Keratinocyte (primary cell): ENCODE measurements around the gene HOOK2. TPM values are rescaled to one million over a fixed set of nuclear protein-coding genes. Genes with fewer than 3 reads are reported as not detected.

Experiments used
- DNase-seq: peaks from one replicate; pipeline ENCODE4 v3.0.0-alpha.2; 2011; ENCODE audit warnings: low read depth, missing footprints, low spot score
- FAIRE-seq: peaks from 2 replicates; lab custom pipeline; 2011; peaks lifted over from hg19 to GRCh38; lab: Jason Lieb, UNC
- H2AFZ ChIP-seq: 2 replicates; pipeline ENCODE4 v1.6.0; 2012; ENCODE audit warnings: low read length, control low read depth, inconsistent platforms; ENCODE audit not compliant: control insufficient read depth
- H3K27ac ChIP-seq: 2 replicates; pipeline ENCODE4 v1.5.1; 2011; ENCODE audit warnings: low read length; ENCODE audit not compliant: control insufficient read depth, insufficient read depth
- H3K27me3 ChIP-seq: 3 replicates; pipeline ENCODE4 v1.6.0; 2011; ENCODE audit warnings: low read length; ENCODE audit not compliant: control insufficient read depth, insufficient read depth; ENCODE audit errors: extremely low read depth
- H3K36me3 ChIP-seq, 2 experiments: 2 replicates in 1 of 2; 3 replicates in 1 of 2; pipeline ENCODE4 v1.5.1; 2011; ENCODE audit warnings: low read length in 2 of 2, mild to moderate bottlenecking in 1 of 2; ENCODE audit not compliant: control insufficient read depth in 2 of 2, insufficient read depth in 2 of 2; ENCODE audit errors: extremely low read depth in 1 of 2
- H3K4me1 ChIP-seq: 3 replicates; pipeline ENCODE4 v1.5.1; 2011; ENCODE audit warnings: low read length; ENCODE audit not compliant: control insufficient read depth, insufficient read depth; ENCODE audit errors: extremely low read depth
- H3K4me2 ChIP-seq: 3 replicates; pipeline ENCODE4 v1.6.0; 2011; ENCODE audit warnings: low read depth, low read length; ENCODE audit not compliant: control insufficient read depth, insufficient read depth; ENCODE audit errors: extremely low read depth
- H3K4me3 ChIP-seq, 3 experiments: fragments of 200-600 bp in 1 of 3; sonication (generic) in 1 of 3; 2 replicates in 2 of 3; 3 replicates in 1 of 3; pipeline ENCODE4 v1.5.1; 2011 to 2016; ENCODE audit warnings: low read length in 3 of 3, mild to moderate bottlenecking in 3 of 3, control low read depth in 2 of 3, inconsistent platforms in 1 of 3, low read depth in 1 of 3, mixed read lengths in 1 of 3, mixed run types in 1 of 3, moderate library complexity in 1 of 3; ENCODE audit not compliant: control insufficient read depth in 2 of 3, insufficient read depth in 2 of 3; ENCODE audit errors: extremely low read depth in 1 of 3
- H3K79me2 ChIP-seq: 2 replicates; pipeline ENCODE4 v1.6.0; 2012; ENCODE audit warnings: low read length; ENCODE audit not compliant: control insufficient read depth, insufficient read depth
- H3K9ac ChIP-seq: 3 replicates; pipeline ENCODE4 v1.6.0; 2011; ENCODE audit warnings: low read length; ENCODE audit not compliant: control insufficient read depth, insufficient read depth; ENCODE audit errors: extremely low read depth
- H3K9me1 ChIP-seq: 3 replicates; pipeline ENCODE4 v1.6.0; 2011; ENCODE audit warnings: low read length; ENCODE audit not compliant: control insufficient read depth, insufficient read depth; ENCODE audit errors: extremely low read depth
- H3K9me3 ChIP-seq: 2 replicates; pipeline ENCODE4 v1.5.1; 2012; ENCODE audit warnings: low read depth, low read length; ENCODE audit not compliant: control insufficient read depth
- H4K20me1 ChIP-seq: 3 replicates; pipeline ENCODE4 v1.6.0; 2011; ENCODE audit warnings: low read length; ENCODE audit not compliant: control insufficient read depth, insufficient read depth; ENCODE audit errors: extremely low read depth
- EZH2 ChIP-seq: IDR thresholded peaks from one replicate; pipeline ENCODE4 v1.6.1; 2012; ENCODE audit warnings: inconsistent platforms, mild to moderate bottlenecking, low read length, moderate library complexity
- dilution Hi-C: fragments of 300-500 bp; cut with MboI; formaldehyde crosslinking; loops from one replicate; pipeline ENCODE4 v1.7.0; 2020; ENCODE audit warnings: low sequenced_read_pairs; ENCODE audit not compliant: extremely low pct_ligation_motif_present
- polyA plus RNA-seq, 5 experiments: library from polyadenylated mRNA; depleted of rRNA in 3 of 5; stranded (reverse) in 3 of 5; stranded (forward) in 1 of 5; unstranded in 1 of 5; fragments of >200 nt; gene quantifications; 1 replicate in 1 of 5; 2 replicates in 3 of 5; 3 replicates in 1 of 5; pipeline versions ENCODE4 v1.2.1 to v1.2.3, GENCODE V29; 2011 to 2012; ENCODE audit warnings: missing spikeins in 2 of 5, low read depth in 1 of 5, low replicate concordance in 1 of 5
- TF ChIP-seq, protein P1 (sequence below), 3 experiments: IDR thresholded peaks in 1 of 3; conservative IDR thresholded peaks in 1 of 3; optimal IDR thresholded peaks in 1 of 3; 2 replicates in 2 of 3; 3 replicates in 1 of 3; pipeline versions ENCODE3 to v1.5.1; 2011; ENCODE audit warnings: low read length in 3 of 3, mild to moderate bottlenecking in 3 of 3, moderate library complexity in 2 of 3, control low read depth in 1 of 3, inconsistent platforms in 1 of 3; ENCODE audit not compliant: insufficient read depth in 2 of 3; ENCODE audit errors: extremely low read depth in 1 of 3

The HOOK2 gene
- polyA plus RNA-seq, 1 donor (not counting 4 experiments of a cell fraction or from before 2014, with no cell fraction given), result 21.9 TPM

DNA sequence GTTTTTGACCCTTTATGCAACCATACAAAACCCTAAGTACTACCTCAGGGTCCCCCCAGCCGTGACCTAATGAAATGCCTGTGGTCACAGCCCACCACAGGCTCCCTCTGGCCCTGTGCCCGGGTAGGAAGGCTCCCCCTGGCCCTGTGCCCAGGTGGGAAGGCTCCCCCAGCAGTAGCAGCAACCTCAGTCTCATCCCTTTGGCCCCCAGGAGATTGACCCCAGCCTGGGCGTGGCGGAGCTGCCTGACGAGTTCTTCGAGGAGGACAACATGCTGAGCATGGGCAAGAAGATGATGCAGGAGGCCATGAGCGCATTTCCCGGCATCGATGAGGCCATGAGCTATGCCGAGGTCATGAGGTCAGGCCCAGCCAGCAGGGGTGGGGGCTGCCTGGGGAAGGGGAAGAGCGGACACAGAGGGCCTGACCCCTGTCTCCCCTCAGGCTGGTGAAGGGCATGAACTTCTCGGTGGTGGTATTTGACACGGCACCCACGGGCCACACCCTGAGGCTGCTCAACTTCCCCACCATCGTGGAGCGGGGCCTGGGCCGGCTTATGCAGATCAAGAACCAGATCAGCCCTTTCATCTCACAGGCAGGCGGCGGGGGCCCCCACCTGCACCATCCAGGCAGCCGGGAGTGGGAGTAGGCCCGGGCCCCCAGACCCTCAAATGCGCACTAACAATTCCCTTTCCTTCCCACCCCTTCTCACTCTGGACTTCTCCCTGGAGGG is 30.0 kb downstream of the HOOK2 start:
- dilution Hi-C loops, result no loop called here
- Histone ChIP-seq H3K4me3 (no peak overlapping the region), H3K79me2 (no peaks in the 10 kb centered on the region), H2AFZ (no peak overlapping the region), H3K9me3 (no peaks in the 10 kb centered on the region), H3K4me2 (no peak overlapping the region), H3K27ac (no peak overlapping the region), H3K27me3 (peaks cover 3% of the 10 kb centered on the region), H3K9ac (no peak overlapping the region), H3K4me1 (peaks cover 11% of the 10 kb centered on the region), H3K9me1 (no peaks in the 10 kb centered on the region), H4K20me1 (no peaks in the 10 kb centered on the region), H3K36me3 (peaks cover 11 to 23% of the 10 kb centered on the region in 2 experiments)
- FAIRE-seq (no peak), DNase-seq (no peak)
- TF ChIP-seq EZH2, result no peak
- TF ChIP-seq, protein P1, sequence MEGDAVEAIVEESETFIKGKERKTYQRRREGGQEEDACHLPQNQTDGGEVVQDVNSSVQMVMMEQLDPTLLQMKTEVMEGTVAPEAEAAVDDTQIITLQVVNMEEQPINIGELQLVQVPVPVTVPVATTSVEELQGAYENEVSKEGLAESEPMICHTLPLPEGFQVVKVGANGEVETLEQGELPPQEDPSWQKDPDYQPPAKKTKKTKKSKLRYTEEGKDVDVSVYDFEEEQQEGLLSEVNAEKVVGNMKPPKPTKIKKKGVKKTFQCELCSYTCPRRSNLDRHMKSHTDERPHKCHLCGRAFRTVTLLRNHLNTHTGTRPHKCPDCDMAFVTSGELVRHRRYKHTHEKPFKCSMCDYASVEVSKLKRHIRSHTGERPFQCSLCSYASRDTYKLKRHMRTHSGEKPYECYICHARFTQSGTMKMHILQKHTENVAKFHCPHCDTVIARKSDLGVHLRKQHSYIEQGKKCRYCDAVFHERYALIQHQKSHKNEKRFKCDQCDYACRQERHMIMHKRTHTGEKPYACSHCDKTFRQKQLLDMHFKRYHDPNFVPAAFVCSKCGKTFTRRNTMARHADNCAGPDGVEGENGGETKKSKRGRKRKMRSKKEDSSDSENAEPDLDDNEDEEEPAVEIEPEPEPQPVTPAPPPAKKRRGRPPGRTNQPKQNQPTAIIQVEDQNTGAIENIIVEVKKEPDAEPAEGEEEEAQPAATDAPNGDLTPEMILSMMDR (optimal IDR thresholded peaks at IDR 0.05 in 1 of 3, IDR thresholded peaks at IDR 0.05 in 1 of 3, conservative IDR thresholded peaks at IDR 0.05 in 1 of 3; ENCODE audit: extremely low read depth in 1 of 3, insufficient read depth in 2 of 3, low read length in 3 of 3), result no peak

DNA sequence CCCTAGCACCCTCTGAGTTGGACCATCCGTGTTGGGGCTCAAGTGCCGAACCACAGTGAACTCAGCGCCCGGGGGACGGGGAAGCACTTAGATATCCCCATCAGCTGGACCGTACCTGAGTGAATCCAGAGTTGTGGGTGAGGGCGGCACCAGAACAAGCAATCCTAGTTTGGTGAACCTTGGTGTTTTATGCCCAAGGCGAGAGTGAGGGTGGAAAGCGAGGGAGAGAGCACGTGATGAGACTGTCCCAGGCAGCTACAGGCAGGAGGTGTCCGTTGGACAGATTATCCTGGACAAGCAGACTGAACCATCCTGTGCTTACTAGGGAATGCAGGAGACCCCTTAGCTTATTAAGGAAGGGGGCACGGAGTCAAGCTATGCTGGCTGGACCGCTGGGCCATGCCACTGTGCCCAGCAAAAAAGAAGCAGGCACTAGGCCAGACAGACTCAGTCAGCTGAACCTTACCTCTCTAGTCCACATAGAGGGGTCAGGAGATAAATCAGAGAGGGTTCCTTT is 37.5 kb downstream of the HOOK2 start:
- DNase-seq, result no peak
- peaks cover 36% of the 10 kb centered on the region for H3K79me2 ChIP-seq
- dilution Hi-C loops, result no loop called here
- H3K9me3 ChIP-seq, result no peaks in the 10 kb centered on the region
- H2AFZ ChIP-seq, result peak overlapping the region; percentile 77
- H3K27ac ChIP-seq, result peak overlapping the region; percentile 97
- peak overlapping the region; percentile 74 to 98 (median 80) for H3K4me3 ChIP-seq
- peak overlapping the region; percentile 99 for H3K4me2 ChIP-seq
- peak overlapping the region; percentile 84 for H3K9ac ChIP-seq
- H3K4me1 ChIP-seq, result peaks cover 15% of the 10 kb centered on the region
- TF ChIP-seq, protein P1 (optimal IDR thresholded peaks at IDR 0.05 in 1 of 3, IDR thresholded peaks at IDR 0.05 in 1 of 3, conservative IDR thresholded peaks at IDR 0.05 in 1 of 3; ENCODE audit: extremely low read depth in 1 of 3, insufficient read depth in 2 of 3, low read length in 3 of 3), result no peak
- TF ChIP-seq EZH2, result no peak
- H4K20me1 ChIP-seq, result peaks cover 4% of the 10 kb centered on the region
- peaks cover 4 to 5% of the 10 kb centered on the region in 2 experiments for H3K36me3 ChIP-seq
- no peaks in the 10 kb centered on the region for H3K27me3 ChIP-seq
- H3K9me1 ChIP-seq, result no peaks in the 10 kb centered on the region
- FAIRE-seq, result no peak
